GM12878 (cell line): ENCODE data around the gene PHAF1. TPM values are rescaled to one million over a fixed set of nuclear protein-coding genes. Genes with fewer than 3 reads are reported as not detected.

Source experiments
- ATAC-seq: fragments of 200-7000 bp; cut with Tn5 transposase; 3 replicates; pipeline ENCODE4 v1.9.1; 2020; ENCODE audit warnings: mild to moderate bottlenecking, moderate library complexity
- BruUV-seq: library from RNA; stranded (reverse); fragments of 400-500 nt; replicated peaks from 2 replicates; lab custom pipeline; 2021; lab: Mats Ljungman, UMichigan
- CTCF ChIA-PET: fragments of 300-600 bp; sonication (Branson Sonifier 250); formaldehyde crosslinking; extraction: SDS; loops from one replicate; lab custom pipeline; 2021; ENCODE audit warnings: inconsistent platforms; lab: Yijun Ruan, JAX
- POLR2A ChIA-PET: fragments of 350-600 bp; formaldehyde crosslinking; extraction: SDS; loops from one replicate; lab custom pipeline; 2021; ENCODE audit warnings: inconsistent platforms; lab: Charles Lee
- RAD21 ChIA-PET: fragments of 300-600 bp; sonication (Branson Sonifier 250); formaldehyde crosslinking; loops from one replicate; lab custom pipeline; 2023; ENCODE audit warnings: antibody characterized with exemption; ENCODE audit not compliant: unreplicated experiment; lab: Charles Lee
- SMC1A ChIA-PET: fragments of 300-600 bp; sonication (Branson Sonifier 250); formaldehyde crosslinking; loops from one replicate; lab custom pipeline; 2023; ENCODE audit not compliant: unreplicated experiment, uncharacterized antibody; lab: Charles Lee
- DNase-seq: peaks from one replicate; pipeline ENCODE4 v3.0.0-alpha.2; 2011; ENCODE audit warnings: low read depth, low spot score
- FAIRE-seq: peaks from 3 replicates; lab custom pipeline; 2011; peaks lifted over from hg19 to GRCh38; lab: Jason Lieb, UNC
- H2AFZ ChIP-seq: 2 replicates; pipeline ENCODE4 v1.6.0; 2011; ENCODE audit warnings: low read depth, low read length, control low read depth; ENCODE audit not compliant: control insufficient read depth
- H3K27ac ChIP-seq: 2 replicates; pipeline ENCODE4 v1.5.1; 2011; ENCODE audit warnings: control low read depth; ENCODE audit not compliant: control insufficient read depth, insufficient read depth
- H3K27me3 ChIP-seq, 2 experiments: replicated peaks in 1 of 2; 2 replicates each; pipeline versions ENCODE4 v1.6.0 to v1.6.1; 2011; ENCODE audit warnings: low read length in 1 of 2; ENCODE audit not compliant: control insufficient read depth in 2 of 2, insufficient read depth in 2 of 2
- H3K36me3 ChIP-seq, 2 experiments: 2 replicates each; pipeline ENCODE4 v1.5.1; 2011; ENCODE audit warnings: low read length in 1 of 2; ENCODE audit not compliant: control insufficient read depth in 2 of 2, insufficient read depth in 2 of 2
- H3K4me1 ChIP-seq: 2 replicates; pipeline ENCODE4 v1.6.1; 2011; ENCODE audit warnings: mild to moderate bottlenecking, low read length, moderate library complexity, mixed read lengths; ENCODE audit not compliant: control insufficient read depth, insufficient read depth
- H3K4me2 ChIP-seq: 2 replicates; pipeline ENCODE4 v1.6.0; 2011; ENCODE audit warnings: control low read depth; ENCODE audit not compliant: control insufficient read depth, insufficient read depth
- H3K4me3 ChIP-seq: fragments of 200-600 bp; sonication (generic); 2 replicates; pipeline ENCODE4 v1.5.1; 2016
- H3K79me2 ChIP-seq: 2 replicates; pipeline ENCODE4 v1.6.0; 2011; ENCODE audit warnings: low read length; ENCODE audit not compliant: control insufficient read depth, insufficient read depth
- H3K9ac ChIP-seq: 2 replicates; pipeline ENCODE4 v1.8.0; 2011; ENCODE audit warnings: low read length, control low read depth, mixed read lengths; ENCODE audit not compliant: control insufficient read depth, insufficient read depth
- H3K9me3 ChIP-seq: replicated peaks from 3 replicates; pipeline ENCODE4 v1.5.1; 2011; ENCODE audit warnings: mild to moderate bottlenecking, low read length; ENCODE audit not compliant: control insufficient read depth, insufficient read depth
- H4K20me1 ChIP-seq: 2 replicates; pipeline ENCODE4 v1.6.0; 2011; ENCODE audit not compliant: control insufficient read depth, insufficient read depth
- BRCA1 ChIP-seq: IDR thresholded peaks from 2 replicates; pipeline ENCODE4 v1.6.1; 2011; ENCODE audit warnings: low read depth, low read length, improper control_type of control experiment
- CEBPB ChIP-seq, 2 experiments: fragments of 150-350 bp in 1 of 2; IDR thresholded peaks; 2 replicates each; pipeline ENCODE4 v1.6.1; 2012 to 2014; ENCODE audit warnings: low read depth in 2 of 2, low read length in 2 of 2, borderline replicate concordance in 1 of 2, inconsistent platforms in 1 of 2
- MXI1 ChIP-seq: fragments of 150-350 bp; IDR thresholded peaks from 2 replicates; pipeline ENCODE4 v1.6.1; 2011; ENCODE audit warnings: low read depth, mild to moderate bottlenecking, inconsistent platforms, low read length, improper control_type of control experiment
- RFX5 ChIP-seq: IDR thresholded peaks from 2 replicates; pipeline ENCODE4 v1.6.1; 2011; ENCODE audit warnings: low read depth, low read length, improper control_type of control experiment
- SIX5 ChIP-seq: IDR thresholded peaks from 2 replicates; pipeline ENCODE4 v1.6.1; 2011; ENCODE audit warnings: mild to moderate bottlenecking, low read depth, low read length, moderate library complexity; ENCODE audit not compliant: severe bottlenecking
- SREBF2 ChIP-seq: IDR thresholded peaks from 2 replicates; pipeline ENCODE4 v1.6.1; 2012; ENCODE audit warnings: mild to moderate bottlenecking, low read length
- ZNF217 ChIP-seq: fragments of 450-650 bp; IDR thresholded peaks from 2 replicates; pipeline ENCODE4 v1.6.1; 2017; ENCODE audit warnings: antibody characterized with exemption, mild to moderate bottlenecking
- ZZZ3 ChIP-seq: IDR thresholded peaks from 2 replicates; pipeline ENCODE4 v1.6.1; 2011; ENCODE audit warnings: low read depth; ENCODE audit not compliant: control insufficient read depth, insufficient read length
- WGBS: methylation state at CpG from one replicate; pipeline ENCODE4 v1.1.6; 2016; ENCODE audit warnings: low lambda C conversion rate; ENCODE audit not compliant: insufficient replicate concordance, insufficient coverage; ENCODE audit errors: missing lambda C conversion rate; 5-methylcytosine and 5-hydroxymethylcytosine counted together
- in situ Hi-C: fragments of 300-500 bp; cut with MboI; formaldehyde crosslinking; loops from 9 replicates; pipeline ENCODE4 v1.14.3; 2018; ENCODE audit warnings: mixed read lengths
- intact Hi-C: fragments of 100-400 bp; cut with micrococcal nuclease; formaldehyde crosslinking; loops from one replicate; pipeline ENCODE4 v1.14.2; 2022; ENCODE audit not compliant: unreplicated experiment
- polyA plus RNA-seq, 11 experiments: library from polyadenylated mRNA; depleted of rRNA in 4 of 11; unstranded in 6 of 11; stranded (reverse) in 5 of 11; fragments of >200 nt; fragmentation: Nextera tagmentation in 4 of 11; fragmentation: Illumina TruSeq in 1 of 11; extraction: Ambion mirVana in 4 of 11; extraction: Trizol in 1 of 11; gene quantifications; 1 replicate in 1 of 11; 2 replicates in 10 of 11; pipeline versions ENCODE4 v1.2.1 to v1.2.3, GENCODE V29; 2011 to 2016; ENCODE audit warnings: inconsistent platforms in 2 of 11, missing spikeins in 2 of 11, low read depth in 1 of 11
- total RNA-seq, 4 experiments: library from RNA; depleted of rRNA in 3 of 4; stranded (reverse); fragments of >200 nt in 3 of 4; fragmentation: Illumina TruSeq in 1 of 4; extraction: Trizol in 1 of 4; gene quantifications; 2 replicates each; pipeline versions ENCODE4 v1.2.1 to v1.2.3, GENCODE V29; 2013 to 2021
- TF ChIP-seq, protein P1 (sequence below): IDR thresholded peaks from 2 replicates; pipeline ENCODE4 v1.6.1; 2012; ENCODE audit warnings: mild to moderate bottlenecking, low read depth, low read length
- TF ChIP-seq, protein P2 (sequence below), 3 experiments: IDR thresholded peaks in 2 of 3; conservative IDR thresholded peaks in 1 of 3; 2 replicates each; pipeline ENCODE4 v1.5.1; 2011; ENCODE audit warnings: low read depth in 3 of 3, low read length in 3 of 3, mild to moderate bottlenecking in 3 of 3, control low read depth in 2 of 3, moderate library complexity in 2 of 3, inconsistent platforms in 1 of 3, mixed read lengths in 1 of 3; ENCODE audit not compliant: control insufficient read depth in 2 of 3, insufficient read depth in 1 of 3; ENCODE audit errors: extremely low read depth in 1 of 3

PHAF1 gene
- total and polyA plus RNA-seq, 10 of the 15 experiments (the other 5 are each of a cell fraction or from before 2014, with no cell fraction given) = 4.5 to 20.9 (median 14.9) TPM

DNA sequence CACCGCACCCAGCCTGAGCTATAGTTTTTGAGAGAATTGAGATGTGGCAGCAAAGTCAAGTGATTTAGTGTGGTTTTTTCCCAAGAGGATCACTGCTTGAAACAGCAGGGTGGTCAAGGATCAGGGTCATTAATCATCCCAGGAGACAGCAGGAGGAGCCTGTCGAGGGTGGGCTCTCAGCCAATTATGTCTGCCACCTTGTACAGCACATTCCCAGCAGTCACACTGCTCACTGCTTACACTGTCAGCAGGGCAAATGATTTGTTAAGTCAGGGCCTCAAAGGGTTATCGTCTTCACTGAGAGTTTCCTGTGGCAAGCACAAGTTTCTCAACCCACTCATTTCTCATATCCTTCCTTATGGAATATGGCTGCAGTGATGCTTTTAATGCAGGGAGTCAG, 27.9 kb downstream of the PHAF1 start (continued):
- TF ChIP-seq, protein P1, sequence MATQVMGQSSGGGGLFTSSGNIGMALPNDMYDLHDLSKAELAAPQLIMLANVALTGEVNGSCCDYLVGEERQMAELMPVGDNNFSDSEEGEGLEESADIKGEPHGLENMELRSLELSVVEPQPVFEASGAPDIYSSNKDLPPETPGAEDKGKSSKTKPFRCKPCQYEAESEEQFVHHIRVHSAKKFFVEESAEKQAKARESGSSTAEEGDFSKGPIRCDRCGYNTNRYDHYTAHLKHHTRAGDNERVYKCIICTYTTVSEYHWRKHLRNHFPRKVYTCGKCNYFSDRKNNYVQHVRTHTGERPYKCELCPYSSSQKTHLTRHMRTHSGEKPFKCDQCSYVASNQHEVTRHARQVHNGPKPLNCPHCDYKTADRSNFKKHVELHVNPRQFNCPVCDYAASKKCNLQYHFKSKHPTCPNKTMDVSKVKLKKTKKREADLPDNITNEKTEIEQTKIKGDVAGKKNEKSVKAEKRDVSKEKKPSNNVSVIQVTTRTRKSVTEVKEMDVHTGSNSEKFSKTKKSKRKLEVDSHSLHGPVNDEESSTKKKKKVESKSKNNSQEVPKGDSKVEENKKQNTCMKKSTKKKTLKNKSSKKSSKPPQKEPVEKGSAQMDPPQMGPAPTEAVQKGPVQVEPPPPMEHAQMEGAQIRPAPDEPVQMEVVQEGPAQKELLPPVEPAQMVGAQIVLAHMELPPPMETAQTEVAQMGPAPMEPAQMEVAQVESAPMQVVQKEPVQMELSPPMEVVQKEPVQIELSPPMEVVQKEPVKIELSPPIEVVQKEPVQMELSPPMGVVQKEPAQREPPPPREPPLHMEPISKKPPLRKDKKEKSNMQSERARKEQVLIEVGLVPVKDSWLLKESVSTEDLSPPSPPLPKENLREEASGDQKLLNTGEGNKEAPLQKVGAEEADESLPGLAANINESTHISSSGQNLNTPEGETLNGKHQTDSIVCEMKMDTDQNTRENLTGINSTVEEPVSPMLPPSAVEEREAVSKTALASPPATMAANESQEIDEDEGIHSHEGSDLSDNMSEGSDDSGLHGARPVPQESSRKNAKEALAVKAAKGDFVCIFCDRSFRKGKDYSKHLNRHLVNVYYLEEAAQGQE = no peak
- TF ChIP-seq SIX5 (no peak), ZNF217 (no peak), CEBPB (IDR thresholded peaks at IDR 0.05; ENCODE audit: borderline replicate concordance in 1 of 2, low read depth in 2 of 2, low read length in 2 of 2) (no peak)

DNA sequence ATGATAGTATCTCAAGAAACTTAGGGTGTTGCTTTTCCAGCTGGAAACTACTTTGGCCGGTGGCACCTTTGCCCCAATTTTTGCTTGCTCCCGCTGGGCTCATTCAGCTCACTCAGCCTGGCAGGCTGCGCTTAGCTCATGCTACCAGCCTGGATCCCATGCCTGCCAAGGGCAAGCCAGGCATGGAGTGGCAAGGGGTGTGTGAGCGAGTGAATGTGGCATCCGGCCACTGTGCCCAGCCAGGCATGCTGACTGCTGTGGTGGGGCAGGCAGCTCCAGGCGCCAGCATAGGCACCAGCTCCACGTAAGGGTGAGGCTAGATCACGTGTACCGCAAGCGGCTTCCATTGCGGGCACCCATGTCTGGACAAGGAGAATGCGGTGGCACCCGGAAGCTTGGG, 31.6 kb downstream of the PHAF1 start:
- Histone ChIP-seq H3K27ac (no peak overlapping the region), H3K9me3 (no peaks in the 10 kb centered on the region), H4K20me1 (no peaks in the 10 kb centered on the region), H3K4me1 (no peaks in the 10 kb centered on the region), H2AFZ (no peak overlapping the region), H3K36me3 (peaks cover 20 to 24% of the 10 kb centered on the region in 2 experiments; a peak in 3 of 4 replicates), H3K79me2 (no peaks in the 10 kb centered on the region), H3K27me3 (no peaks in the 10 kb centered on the region), H3K4me2 (no peak overlapping the region), H3K4me3 (no peak overlapping the region), H3K9ac (no peak overlapping the region)
- FAIRE-seq = no peak
- ChIA-PET SMC1A (interaction anchor here (0.8 to 1.9 kb wide), 7 partner anchors 10 to 124 kb away, joined by 3 to 8 read pairs (median 4); partner anchors contain the start of gene PHAF1), POLR2A (interaction anchor here (1.5 kb wide), 1 partner anchor 9 kb away, joined by 9 read pairs; no protein-coding TSS in a partner anchor), CTCF (interaction anchor here (0.7 to 2.5 kb wide), 5 partner anchors 9 to 123 kb away, joined by 3 to 15 read pairs (median 6); partner anchors contain the start of gene B3GNT9), RAD21 (interaction anchor here (0.8 to 1.5 kb wide), 3 partner anchors 14 to 124 kb away, joined by 3 to 4 read pairs (median 3); partner anchors contain the start of gene CBFB)
- TF ChIP-seq RFX5 (no peak), ZZZ3 (no peak), SREBF2 (no peak), BRCA1 (no peak), MXI1 (no peak)
- TF ChIP-seq, protein P2, sequence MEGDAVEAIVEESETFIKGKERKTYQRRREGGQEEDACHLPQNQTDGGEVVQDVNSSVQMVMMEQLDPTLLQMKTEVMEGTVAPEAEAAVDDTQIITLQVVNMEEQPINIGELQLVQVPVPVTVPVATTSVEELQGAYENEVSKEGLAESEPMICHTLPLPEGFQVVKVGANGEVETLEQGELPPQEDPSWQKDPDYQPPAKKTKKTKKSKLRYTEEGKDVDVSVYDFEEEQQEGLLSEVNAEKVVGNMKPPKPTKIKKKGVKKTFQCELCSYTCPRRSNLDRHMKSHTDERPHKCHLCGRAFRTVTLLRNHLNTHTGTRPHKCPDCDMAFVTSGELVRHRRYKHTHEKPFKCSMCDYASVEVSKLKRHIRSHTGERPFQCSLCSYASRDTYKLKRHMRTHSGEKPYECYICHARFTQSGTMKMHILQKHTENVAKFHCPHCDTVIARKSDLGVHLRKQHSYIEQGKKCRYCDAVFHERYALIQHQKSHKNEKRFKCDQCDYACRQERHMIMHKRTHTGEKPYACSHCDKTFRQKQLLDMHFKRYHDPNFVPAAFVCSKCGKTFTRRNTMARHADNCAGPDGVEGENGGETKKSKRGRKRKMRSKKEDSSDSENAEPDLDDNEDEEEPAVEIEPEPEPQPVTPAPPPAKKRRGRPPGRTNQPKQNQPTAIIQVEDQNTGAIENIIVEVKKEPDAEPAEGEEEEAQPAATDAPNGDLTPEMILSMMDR (IDR thresholded peaks at IDR 0.05 in 2 of 3, conservative IDR thresholded peaks at IDR 0.05 in 1 of 3; ENCODE audit: control insufficient read depth in 2 of 3, extremely low read depth in 1 of 3, insufficient read depth in 1 of 3, low read depth in 3 of 3, low read length in 3 of 3) = no peak
- intact Hi-C loops (no loop called here), in situ Hi-C loops (no loop called here)
- WGBS = 91% methylated on average over 13 of the region's 13 CpGs
- no TSS peak for BruUV-seq
- ATAC-seq = no peak
- DNase-seq = no peak
